Endometrium (tissue), 2 donors: ENCODE measurements around the gene ENTPD8.
"Not testable (repeated sequence)": the region's sequence is repeated elsewhere in the genome, so short reads cannot be mapped to it uniquely, and the experiment has no call there.

ENCODE experiments used
- FAIRE-seq: peaks from 2 replicates; lab custom pipeline; 2012; peaks lifted over from hg19 to GRCh38; lab: Jason Lieb, UNC
- donor health status: control.
- donor health status: control.

Gene ENTPD8

DNA sequence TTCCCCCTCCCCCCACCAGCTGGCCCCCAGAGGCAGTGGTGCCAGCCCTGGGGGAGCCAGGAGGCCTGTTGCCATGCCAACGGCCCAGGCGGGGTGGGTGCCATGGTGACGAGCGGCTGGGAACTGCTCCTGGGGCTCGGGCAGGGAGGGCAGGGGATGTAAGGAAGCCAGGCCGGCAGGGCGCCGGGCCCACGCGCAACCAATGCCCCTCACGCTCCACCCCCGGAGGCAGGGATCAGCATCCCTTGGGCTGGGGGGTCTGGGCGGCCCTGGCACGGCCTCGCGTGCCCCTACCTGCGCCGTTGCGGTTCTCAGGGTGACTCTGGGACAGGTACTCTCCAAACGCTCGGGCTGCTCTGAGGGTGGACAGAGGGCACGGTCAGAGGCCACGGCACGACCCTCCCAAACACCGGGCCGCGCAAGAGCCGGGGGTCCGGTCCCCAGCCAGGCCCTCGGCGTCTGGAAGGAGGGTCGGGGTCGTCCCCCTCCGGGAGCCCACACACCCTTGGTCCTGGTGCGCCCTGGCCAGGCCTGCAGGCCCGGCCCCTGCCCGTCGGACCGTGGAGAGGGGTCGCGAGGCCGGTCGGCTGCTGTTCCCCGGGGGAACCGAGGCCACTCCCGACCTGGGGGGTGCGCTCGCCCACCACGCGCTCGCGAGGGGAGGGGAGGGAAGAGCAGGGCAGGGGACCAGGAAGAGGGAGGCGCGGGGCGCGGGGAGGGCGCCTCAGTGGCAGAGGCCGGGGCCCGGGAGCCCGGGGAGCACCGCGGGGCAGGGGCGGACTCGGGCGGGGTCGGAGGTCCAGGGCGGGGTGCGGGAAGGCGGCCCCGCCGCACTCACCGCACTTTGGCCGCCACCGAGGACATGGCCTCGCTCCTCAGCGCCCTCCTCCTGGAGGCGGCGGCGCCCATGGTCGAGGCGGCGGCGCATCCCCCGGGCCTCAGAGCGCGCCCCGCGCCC lies 17.3 kb upstream of the ENTPD8 start:
- FAIRE-seq, result no peak

DNA sequence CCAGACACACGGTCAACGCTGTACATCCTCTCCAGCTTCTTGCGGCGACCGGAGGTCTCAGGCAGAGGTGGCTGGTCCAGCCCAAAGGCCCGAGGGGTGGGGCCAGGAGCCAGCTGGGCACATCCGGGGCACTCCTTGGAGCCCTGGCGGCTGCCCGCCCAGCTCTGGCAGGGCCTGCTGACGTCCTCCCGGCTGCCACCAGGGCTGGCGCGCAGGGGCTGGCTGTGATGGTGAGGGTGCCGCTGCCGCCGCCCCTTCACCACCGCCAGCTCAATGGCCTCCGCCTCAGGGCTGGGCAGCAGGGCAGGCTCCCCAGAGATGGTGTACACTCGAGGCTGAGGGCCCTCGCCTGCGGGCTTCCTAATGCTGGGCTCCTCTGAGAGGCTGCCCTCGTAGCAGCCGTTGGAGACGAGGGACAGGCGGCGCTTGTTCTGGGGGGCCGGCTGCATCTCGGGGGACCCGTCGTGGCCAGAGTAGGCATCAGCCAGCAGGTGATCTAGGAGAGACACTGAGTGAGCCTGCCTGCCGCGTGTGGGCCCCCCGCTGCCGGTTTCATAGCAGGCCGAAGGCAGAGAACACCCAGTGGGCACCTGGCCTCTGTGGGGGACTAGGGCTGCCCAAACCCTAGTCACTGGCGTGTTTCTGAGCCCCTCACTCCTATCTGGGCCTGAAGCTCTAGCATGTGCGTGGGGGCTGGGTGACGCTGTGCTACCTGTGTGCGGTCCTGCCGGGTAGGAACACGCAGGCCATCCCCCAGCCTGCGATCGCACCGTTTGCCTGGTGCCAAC lies 16.4 kb upstream of the ENTPD8 start:
- no peak for FAIRE-seq

DNA sequence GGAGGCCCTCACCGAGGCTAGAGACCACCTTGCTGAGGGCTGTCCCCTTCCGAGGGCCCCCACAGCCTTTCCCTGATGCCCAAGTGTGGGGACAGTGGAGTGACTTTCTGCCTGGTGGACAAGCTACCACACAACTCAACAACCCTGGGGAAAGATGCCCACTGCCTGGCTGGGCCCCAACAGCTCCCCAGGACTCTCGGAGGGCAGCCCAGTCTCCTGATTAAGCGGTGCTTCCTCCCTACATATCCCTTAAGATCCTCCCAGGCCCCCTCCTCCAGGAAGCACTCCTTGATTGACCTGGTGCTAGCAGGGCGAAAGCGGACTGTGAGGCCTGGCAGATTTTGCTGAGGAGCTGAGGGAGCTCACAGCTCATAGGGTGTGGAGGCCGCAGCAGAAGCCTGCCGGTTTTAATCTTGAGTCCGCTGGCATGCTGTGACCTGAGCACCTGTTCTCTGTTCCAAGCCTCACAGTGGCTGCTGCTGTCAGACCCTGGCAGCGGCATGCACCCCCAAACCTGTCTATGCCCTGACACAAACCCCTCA lies 15.8 kb upstream of the ENTPD8 start:
- FAIRE-seq, result no peak

DNA sequence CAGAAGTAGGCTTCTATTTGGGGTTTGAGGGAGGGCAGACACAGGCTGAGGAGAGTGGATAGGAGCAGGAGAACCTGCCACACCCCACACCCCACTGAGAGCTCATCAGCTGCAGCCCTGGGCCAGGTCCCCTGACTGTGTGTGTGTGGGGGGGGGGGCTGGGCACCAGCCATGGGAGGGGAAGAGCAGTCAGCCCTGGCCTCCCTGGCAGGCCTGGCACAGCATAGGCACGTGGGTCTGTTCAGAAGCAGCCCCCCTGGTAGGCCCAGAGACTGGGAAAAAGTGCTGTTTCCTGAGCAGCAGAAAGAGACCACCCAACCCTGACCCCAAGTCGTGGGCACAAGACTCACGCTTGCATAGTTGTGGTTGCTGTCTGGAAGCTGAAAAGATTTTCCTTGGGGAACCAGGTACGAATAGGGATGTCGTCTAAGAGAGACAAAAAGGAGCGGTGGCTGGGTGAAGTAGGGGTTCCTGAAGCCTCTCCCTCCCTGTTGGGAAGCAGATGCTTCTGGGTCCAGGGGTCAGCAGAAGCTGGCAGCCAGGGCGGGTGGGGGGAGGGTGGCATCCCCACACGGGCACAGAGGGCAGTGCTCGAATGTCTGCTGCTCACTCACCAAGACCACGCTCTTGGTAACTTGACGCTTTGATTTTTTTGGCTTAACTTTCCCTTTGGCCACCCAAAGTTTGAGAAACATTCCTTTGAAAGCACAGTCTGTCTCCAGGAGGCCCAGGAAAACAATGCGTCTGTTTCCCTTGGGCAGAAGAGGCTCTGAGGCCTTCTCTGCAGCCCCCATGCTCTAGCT lies 15.1 kb upstream of the ENTPD8 start:
- no peak for FAIRE-seq

DNA sequence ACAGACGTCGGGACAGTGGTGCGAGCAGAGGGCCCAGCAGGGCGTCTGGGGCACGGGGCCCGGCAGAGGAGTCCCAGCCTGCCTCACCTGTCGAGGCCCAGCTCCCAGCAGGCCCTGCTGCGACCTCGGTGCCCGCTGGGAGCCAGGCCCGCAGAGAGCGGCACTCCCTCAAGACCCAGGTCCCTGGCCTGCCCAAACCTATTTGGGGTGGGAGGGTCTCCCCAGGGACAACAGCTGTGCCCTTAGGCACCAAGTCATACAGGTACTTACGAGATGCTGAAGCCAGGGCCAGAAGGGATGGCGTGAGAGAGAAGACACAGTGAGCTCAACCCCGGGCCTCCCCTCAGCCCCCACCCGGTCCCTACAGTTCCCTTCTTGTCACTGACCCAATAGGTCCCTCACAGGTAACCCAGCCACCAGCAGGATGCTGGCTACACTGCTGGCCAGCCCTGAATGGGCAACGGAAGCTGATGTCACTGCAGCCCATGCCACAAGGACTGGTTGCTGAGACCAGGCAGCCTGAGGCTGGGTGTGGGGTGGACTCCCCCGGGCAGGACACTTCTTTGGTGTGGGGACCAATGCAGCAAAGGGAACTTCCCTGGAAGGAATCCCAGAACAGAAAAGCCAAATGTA lies 14.3 kb upstream of the ENTPD8 start:
- FAIRE-seq, result no peak

DNA sequence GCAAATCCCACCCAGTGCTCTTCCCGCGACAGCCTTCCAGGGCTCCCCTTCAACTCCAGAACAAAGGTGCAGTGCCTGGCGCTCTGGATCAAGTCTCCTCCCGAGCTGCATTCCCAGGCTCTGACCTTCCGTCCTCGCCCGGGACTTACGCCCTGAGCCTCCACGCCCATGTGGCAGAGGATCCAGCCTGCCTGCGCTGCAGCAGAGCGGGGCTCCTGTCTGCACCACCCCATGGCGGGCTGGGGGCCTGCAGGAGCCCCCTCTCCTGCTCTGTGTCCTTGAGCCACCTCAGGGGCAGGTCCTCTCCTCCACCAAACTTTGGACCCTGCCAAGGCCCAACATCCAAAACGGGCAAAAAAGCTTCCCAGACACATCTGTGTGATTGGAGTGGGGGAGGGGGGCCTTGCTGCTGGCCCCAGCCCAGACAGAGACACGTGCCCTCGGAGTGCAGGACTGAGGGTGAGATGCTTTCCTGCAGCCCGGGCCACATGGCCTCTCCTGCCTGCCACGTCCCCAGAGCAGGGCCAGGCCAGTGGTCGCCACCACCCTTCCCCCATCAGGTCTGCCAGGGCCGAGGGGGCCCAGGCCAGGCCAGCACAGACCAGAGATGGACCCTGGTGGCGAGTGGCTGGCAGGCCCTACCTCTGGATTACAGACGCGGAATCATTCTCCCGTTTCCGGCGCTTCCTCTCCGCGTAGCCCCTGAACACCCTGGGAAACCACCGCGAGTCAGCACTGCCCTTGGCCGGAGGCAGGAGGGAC lies 13.6 kb upstream of the ENTPD8 start:
- no peak for FAIRE-seq

DNA sequence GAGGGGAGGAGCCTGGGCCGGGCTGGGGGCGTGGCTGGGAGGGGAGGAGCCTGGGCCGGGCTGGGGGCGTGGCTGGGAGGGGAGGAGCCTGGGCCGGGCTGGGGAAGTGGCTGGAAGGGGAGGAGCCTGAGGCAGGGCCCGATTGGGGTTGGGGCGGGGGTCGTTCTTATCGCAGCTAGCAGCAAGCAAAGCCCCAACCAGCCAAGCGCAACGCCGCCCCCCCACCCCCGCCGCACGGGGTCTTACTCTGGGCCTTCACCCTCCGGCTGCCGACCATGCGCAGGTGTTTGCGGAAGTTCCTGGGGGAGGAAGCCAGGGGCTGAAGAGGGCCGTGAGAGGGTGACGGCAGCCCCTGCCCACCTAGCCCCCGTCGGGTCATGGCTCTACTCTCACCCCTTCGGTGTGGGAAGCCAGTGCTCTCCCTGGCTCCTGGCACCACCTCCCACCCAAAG lies 13.0 kb upstream of the ENTPD8 start:
- no peak for FAIRE-seq

DNA sequence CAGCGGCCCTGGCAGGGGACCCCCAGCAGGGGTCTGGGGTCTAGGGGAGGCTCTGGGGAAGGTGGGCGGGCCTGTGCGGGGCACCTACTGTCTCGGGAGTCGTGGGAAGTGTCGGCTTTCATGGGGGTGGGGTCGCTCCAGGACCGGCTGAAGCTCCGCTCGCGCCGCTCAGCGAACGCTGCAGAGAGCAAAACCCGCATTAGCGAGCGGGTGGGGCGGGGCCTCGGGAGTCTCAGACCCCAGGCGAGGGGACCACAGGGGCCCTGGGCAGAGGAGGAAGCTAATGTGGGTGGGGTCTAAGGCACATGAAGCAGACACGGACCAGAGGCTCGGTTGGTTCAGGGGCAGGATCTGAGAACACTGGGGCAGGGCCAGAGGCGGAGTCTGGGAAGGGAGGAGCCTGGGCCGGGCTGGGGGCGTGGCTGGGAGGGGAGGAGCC lies 12.5 kb upstream of the ENTPD8 start:
- no peak for FAIRE-seq

DNA sequence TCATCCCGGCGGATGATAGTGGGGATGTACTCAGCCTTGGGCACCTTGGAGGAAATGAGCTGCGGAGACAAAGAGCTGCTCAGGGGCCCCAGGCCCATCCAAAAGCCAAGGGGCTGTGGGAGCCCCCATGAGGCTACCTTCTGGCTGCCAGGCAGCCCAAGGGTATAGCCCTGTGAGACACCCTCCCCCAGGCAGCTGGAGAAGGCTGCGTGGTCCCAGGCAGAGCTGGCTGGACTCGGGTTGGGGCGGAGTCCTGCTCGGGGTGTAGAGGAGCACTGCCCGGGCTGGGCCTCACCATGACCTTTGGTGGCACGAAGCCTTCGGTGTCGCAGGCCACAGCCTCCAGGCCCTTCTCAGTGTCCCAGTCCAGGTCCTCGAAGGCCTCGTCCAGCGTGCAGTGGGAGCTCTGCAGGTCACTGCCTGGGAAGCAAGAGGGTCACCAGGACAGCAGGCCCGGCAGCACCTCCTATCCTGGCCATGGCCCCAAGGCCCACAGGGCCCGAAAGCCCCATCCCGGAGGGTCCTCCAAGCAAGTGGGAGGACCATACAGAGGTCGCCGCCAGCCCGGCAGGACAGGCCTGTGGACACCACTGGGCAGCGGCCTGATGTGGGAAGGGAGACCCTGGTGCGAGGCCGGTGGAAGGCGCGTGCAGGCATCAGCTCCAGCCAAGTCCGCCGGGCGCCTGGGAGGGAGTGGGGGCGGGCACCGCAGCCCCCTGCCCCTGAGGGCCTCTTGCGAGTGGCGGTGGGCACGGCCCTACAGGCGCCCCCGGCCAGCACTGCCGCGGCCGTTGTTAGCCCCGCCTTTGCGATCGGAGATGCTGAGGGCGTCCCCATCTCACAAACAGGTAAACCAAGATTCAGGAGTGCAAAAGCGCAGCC lies 11.8 kb upstream of the ENTPD8 start:
- FAIRE-seq, result no peak

DNA sequence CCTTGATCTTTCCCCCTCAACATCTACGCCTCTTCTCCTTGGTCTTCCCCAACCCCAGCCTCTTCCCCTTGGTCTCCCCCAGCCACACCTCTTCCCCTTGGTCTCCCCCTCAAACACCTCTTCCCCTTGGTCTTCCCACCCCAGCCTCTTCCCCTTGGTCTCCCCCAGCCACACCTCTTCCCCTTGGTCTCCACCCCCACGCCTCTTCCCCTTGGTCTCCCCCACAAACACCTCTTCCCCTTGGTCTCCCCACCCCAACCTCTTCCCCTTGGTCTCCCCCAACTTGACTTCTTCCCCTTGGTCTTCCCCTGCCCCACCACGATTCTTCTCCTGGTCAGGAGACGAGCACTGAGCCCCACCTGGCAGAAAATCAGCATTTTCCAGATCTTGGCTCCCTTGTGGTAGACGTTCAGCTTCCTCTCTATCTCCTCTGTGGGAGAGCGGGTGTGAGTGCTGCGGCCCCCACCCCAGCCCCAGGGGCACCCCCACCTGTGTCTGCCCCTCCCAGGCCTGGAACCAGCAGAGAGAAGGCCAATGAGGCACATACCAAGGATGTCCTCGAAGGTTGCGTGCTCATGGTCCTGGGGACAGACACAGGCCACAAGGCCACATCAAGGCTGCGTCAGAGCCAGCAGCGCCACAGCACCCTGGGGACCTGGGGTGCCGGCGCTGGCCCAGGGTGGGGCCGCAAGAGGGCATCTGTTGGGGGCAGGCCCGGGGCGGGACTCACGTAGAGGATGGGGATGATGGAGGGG lies 11.0 kb upstream of the ENTPD8 start:
- no peak for FAIRE-seq

DNA sequence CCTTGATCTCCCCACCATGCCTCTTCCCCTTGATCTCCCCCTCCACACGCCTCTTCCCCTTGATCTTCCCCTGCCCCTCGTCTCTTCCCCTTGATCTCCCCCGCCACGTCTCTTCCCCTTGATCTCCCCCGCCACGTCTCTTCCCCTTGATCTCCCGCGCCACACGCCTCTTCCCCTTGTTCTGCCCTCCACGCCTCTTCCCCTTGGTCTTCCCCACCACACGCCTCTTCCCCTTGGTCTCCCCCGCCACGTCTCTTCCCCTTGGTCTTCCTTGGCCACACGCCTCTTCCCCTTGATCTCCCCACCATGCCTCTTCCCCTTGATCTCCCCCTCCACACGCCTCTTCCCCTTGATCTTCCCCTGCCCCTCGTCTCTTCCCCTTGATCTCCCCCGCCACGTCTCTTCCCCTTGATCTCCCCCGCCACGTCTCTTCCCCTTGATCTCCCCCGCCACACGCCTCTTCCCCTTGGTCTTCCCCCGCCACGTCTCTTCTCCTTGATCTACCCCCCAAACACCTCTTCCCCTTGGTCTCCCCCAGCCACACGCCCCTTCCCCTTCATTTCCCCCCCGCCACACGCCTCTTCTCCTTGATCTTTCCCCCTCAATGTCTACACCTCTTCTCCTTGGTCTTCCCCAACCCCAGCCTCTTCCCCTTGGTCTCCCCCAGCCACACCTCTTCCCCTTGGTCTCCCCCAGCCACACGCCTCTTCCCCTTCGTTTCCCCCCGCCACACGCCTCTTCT lies 10.3 kb upstream of the ENTPD8 start:
- not testable (repeated sequence) for FAIRE-seq

DNA sequence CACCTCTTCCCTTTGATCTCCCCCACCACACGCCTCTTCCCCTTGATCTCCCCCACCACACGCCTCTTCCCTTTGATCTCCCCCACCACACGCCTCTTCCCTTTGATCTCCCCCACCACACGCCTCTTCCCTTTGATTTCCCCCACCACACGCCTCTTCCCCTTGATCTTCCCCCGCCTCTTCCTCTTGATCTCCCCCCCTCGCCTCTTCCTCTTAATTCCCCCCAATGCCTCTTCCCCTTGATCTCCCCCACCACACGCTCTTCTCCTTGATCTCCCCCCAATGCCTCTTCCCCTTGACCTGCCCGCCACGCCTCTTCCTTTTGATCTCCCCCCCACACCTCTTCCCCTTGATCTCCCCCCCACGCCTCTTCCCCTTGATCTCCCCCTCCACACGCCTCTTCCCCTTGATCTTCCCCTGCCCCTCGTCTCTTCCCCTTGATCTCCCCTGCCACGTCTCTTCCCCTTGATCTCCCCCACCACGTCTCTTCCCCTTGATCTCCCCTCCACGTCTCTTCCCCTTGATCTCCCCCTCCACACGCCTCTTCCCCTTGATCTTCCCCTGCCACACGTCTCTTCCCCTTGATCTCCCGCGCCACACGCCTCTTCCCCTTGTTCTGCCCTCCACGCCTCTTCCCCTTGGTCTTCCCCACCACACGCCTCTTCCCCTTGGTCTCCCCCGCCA lies 9.5 kb upstream of the ENTPD8 start:
- not testable (repeated sequence) for FAIRE-seq

DNA sequence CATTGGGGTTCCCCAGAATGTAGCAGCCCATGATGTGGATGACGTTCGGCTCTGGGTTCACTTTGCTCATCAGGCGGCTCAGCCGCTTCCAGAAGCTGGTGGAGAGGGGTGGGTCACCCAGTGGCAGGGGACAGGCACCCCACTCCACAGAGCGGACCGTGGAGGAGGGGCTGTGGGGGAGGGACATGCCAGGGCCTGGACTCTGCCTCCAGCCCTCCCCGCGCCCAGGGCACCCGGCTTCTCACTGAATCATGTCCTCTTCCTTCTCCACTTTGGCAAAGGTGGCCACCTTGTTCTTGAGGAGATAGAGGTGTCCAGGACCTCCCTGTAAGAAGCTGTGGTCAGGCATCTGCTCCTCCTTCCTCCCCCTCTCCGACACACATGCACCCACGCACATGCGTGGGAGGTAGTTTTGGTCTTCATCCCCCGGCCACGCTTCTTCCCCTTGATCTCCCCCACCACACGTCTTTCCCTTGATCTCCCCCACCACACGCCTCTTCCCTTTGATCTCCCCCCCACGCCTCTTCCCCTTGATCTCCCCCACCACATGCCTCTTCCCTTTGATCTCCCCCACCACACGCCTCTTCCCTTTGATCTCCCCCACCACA lies 8.9 kb upstream of the ENTPD8 start:
- no peak for FAIRE-seq

DNA sequence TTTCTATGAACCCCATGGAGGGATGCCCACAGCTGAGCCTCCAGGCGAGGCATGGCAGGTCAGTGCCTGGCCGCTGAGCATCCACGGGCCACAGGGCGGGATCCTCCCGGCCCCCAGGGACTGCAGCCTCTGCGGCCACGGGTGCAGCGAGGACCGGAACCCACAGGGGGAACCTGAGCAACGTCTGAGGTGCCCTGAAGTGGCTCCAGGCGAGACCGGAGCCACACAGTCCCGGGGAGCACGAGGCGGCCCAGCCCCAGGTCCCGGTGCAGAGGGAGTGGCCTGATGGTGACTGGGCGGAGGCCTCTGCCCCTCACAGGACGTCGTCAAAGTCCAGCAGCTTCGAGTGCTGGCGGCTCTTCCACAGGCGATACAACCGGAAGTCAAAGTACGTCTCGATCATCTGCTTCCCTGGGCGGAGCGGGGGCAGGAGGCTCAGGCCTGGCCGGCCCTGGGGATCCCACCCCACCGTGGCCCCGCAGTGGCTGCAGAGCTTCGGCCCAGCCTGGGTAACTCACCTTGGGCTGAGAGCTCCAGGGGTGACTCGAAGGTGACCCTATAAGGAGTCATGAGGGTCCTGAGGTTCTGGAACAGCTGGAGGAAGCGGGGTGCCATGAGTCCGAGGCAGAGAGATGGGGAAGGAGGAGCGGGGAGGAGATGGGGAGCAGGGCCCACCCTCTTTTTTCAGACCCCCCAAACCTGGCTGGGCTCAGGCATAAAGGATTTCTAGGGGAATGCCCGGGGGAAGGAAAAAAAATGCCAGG lies 8.1 kb upstream of the ENTPD8 start:
- FAIRE-seq, result no peak

DNA sequence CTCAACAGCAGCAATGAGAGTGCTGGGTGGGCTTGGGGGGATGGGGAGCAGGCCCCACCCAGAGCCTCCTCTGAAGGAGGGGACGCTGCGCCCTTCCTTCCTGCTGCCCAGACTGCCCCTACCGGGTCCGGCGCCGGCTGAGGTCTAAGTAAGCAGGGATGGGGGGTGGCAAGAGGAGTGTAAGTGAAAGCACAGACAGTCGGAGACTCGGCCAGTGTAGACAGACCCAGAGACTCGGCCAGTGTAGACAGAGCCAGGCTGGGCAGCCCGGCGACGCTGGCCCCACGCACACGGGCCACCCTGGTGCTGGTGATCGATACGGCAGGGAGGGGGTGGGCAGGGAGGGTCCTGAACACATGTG lies 7.4 kb upstream of the ENTPD8 start:
- FAIRE-seq, result no peak
